GM18499 (cell line): ENCODE results near the gene RAB22A.

ENCODE experiments used
- ATAC-seq: cut with Tn5 transposase; IDR thresholded peaks from one replicate; pipeline ENCODE4 v1.9.1; 2021; ENCODE audit warnings: moderate number of reproducible peaks; ENCODE audit not compliant: insufficient read depth, unreplicated experiment

RAB22A gene

GRCh38 chr20:58309591-58310290 lies at the start of gene RAB22A:
TSS of gene RAB22A (plus strand) at chr20:58309715. CDS start at chr20:58309977, 262 bp downstream.
- no peak for ATAC-seq

GRCh38 chr20:58260006-58260405 lies 49.5 kb upstream of the RAB22A start:
- no peak for ATAC-seq

GRCh38 chr20:58261660-58262059 lies 47.9 kb upstream of the RAB22A start:
- ATAC-seq = no peak

- no peak for ATAC-seq
Observed at GRCh38 chr20:58264271-58264670, 45.2 kb upstream of the RAB22A start.

GRCh38 chr20:58267389-58268215 lies 41.9 kb upstream of the RAB22A start:
- no peak for ATAC-seq

- no peak for ATAC-seq
Observed at GRCh38 chr20:58268421-58268821, 41.1 kb upstream of the RAB22A start.

- no peak for ATAC-seq
Observed at GRCh38 chr20:58268936-58269619, 40.4 kb upstream of the RAB22A start.

GRCh38 chr20:58271606-58272351 lies 37.7 kb upstream of the RAB22A start:
- no peak for ATAC-seq

- no peak for ATAC-seq
Observed at GRCh38 chr20:58274384-58274783, 35.1 kb upstream of the RAB22A start.

- ATAC-seq = no peak
Observed at GRCh38 chr20:58277107-58277506, 32.4 kb upstream of the RAB22A start.

- no peak for ATAC-seq
Observed at GRCh38 chr20:58277578-58278472, 31.7 kb upstream of the RAB22A start.

- ATAC-seq = no peak
Observed at GRCh38 chr20:58286729-58287128, 22.8 kb upstream of the RAB22A start.

GRCh38 chr20:58287638-58288037 lies 21.9 kb upstream of the RAB22A start:
- no peak for ATAC-seq

- ATAC-seq = no peak
Observed at GRCh38 chr20:58289143-58289542, 20.4 kb upstream of the RAB22A start.

GRCh38 chr20:58293453-58293852 lies 16.1 kb upstream of the RAB22A start:
- no peak for ATAC-seq

- no peak for ATAC-seq
Observed at GRCh38 chr20:58294497-58295455, 14.7 kb upstream of the RAB22A start.

GRCh38 chr20:58296051-58296837 lies 13.3 kb upstream of the RAB22A start:
- no peak for ATAC-seq

GRCh38 chr20:58297394-58297793 lies 12.1 kb upstream of the RAB22A start:
- no peak for ATAC-seq
